ENCODE measurements around the gene SKIC8.

GRCh38 chr15:78251136-78251535 lies 48.3 kb downstream of the SKIC8 start:
- no peak for TF ChIP-seq CTCF (conservative IDR thresholded peaks at IDR 0.05)
- no peak for TF ChIP-seq EZH2 (IDR thresholded peaks at IDR 0.05; ENCODE audit: low read depth)
